ENCODE data around the gene MRC2.
A peak's percentile ranks its signal among the peaks of the same experiment; 100 is the strongest.

The MRC2 gene

GRCh38 chr17:62641951-62642350, 14.5 kb downstream of the MRC2 start:
- no peak for DNase-seq

GRCh38 chr17:62643496-62643895, 16.0 kb downstream of the MRC2 start:
- no peak for DNase-seq

GRCh38 chr17:62644487-62645173, 17.2 kb downstream of the MRC2 start:
- DNase-seq = peak; percentile 92

- no peak for DNase-seq
Observed at GRCh38 chr17:62648251-62648955, 20.9 kb downstream of the MRC2 start.

GRCh38 chr17:62648956-62649294, 21.5 kb downstream of the MRC2 start:
- DNase-seq = no peak

- no peak for DNase-seq
Observed at GRCh38 chr17:62649570-62649969, 22.1 kb downstream of the MRC2 start.

- DNase-seq = no peak
Observed at GRCh38 chr17:62650587-62650986, 23.1 kb downstream of the MRC2 start.

- peak; percentile 38 for DNase-seq
Observed at GRCh38 chr17:62652251-62653001, 25.0 kb downstream of the MRC2 start.

- peak; percentile 68 for DNase-seq
Observed at GRCh38 chr17:62653002-62653825, 25.7 kb downstream of the MRC2 start.

- DNase-seq = no peak
Observed at GRCh38 chr17:62653826-62654761, 26.6 kb downstream of the MRC2 start.

GRCh38 chr17:62655656-62656055, 28.2 kb downstream of the MRC2 start:
- DNase-seq = no peak

GRCh38 chr17:62656446-62656845, 29.0 kb downstream of the MRC2 start:
- no peak for DNase-seq

GRCh38 chr17:62657145-62657665, 29.7 kb downstream of the MRC2 start:
- DNase-seq = no peak

GRCh38 chr17:62657690-62658089, 30.2 kb downstream of the MRC2 start:
- DNase-seq = no peak

GRCh38 chr17:62658136-62658920, 30.9 kb downstream of the MRC2 start:
- no peak for DNase-seq

- DNase-seq = no peak
Observed at GRCh38 chr17:62660629-62661118, 33.2 kb downstream of the MRC2 start.

- no peak for DNase-seq
Observed at GRCh38 chr17:62661337-62661736, 33.9 kb downstream of the MRC2 start.

- DNase-seq = no peak
Observed at GRCh38 chr17:62662855-62663254, 35.4 kb downstream of the MRC2 start.

- DNase-seq = no peak
Observed at GRCh38 chr17:62663304-62663703, 35.8 kb downstream of the MRC2 start.

GRCh38 chr17:62664336-62665120, 37.1 kb downstream of the MRC2 start:
- no peak for DNase-seq

Data from SHP77 treated with DMSO at 0.1 percent for 48 hours (cell line).